HUES64 (cell line): ENCODE measurements around the gene ZNF624.

Experiments used
- H3K27ac ChIP-seq: 2 replicates; pipeline ENCODE4 v1.7.0; 2013; ENCODE audit warnings: low read depth, low read length, inconsistent platforms
- H3K27me3 ChIP-seq: 2 replicates; pipeline ENCODE4 v1.6.1; 2013; ENCODE audit warnings: mild to moderate bottlenecking, low read length; ENCODE audit not compliant: insufficient read depth
- H3K36me3 ChIP-seq: 2 replicates; pipeline ENCODE4 v1.6.1; 2013; ENCODE audit warnings: mild to moderate bottlenecking, low read length; ENCODE audit not compliant: insufficient read depth
- H3K4me1 ChIP-seq: 2 replicates; pipeline ENCODE4 v1.6.1; 2013; ENCODE audit warnings: mild to moderate bottlenecking, low read length, moderate library complexity; ENCODE audit not compliant: insufficient read depth
- H3K4me3 ChIP-seq: 2 replicates; pipeline ENCODE4 v1.5.1; 2013; ENCODE audit warnings: mild to moderate bottlenecking, low read length, moderate library complexity
- H3K9ac ChIP-seq: 2 replicates; pipeline ENCODE4 v1.6.1; 2013; ENCODE audit warnings: mild to moderate bottlenecking, low read depth, low read length
- H3K9me3 ChIP-seq: 2 replicates; pipeline ENCODE4 v1.6.1; 2013; ENCODE audit warnings: low read depth, low read length; ENCODE audit not compliant: insufficient read depth
- WGBS: fragments of 150-250, 120-280 bp; methylation state at CpG from one replicate; pipeline ENCODE4 v1.1.7; 2013; ENCODE audit warnings: missing lambda C conversion rate; 5-methylcytosine and 5-hydroxymethylcytosine counted together

Gene ZNF624

DNA sequence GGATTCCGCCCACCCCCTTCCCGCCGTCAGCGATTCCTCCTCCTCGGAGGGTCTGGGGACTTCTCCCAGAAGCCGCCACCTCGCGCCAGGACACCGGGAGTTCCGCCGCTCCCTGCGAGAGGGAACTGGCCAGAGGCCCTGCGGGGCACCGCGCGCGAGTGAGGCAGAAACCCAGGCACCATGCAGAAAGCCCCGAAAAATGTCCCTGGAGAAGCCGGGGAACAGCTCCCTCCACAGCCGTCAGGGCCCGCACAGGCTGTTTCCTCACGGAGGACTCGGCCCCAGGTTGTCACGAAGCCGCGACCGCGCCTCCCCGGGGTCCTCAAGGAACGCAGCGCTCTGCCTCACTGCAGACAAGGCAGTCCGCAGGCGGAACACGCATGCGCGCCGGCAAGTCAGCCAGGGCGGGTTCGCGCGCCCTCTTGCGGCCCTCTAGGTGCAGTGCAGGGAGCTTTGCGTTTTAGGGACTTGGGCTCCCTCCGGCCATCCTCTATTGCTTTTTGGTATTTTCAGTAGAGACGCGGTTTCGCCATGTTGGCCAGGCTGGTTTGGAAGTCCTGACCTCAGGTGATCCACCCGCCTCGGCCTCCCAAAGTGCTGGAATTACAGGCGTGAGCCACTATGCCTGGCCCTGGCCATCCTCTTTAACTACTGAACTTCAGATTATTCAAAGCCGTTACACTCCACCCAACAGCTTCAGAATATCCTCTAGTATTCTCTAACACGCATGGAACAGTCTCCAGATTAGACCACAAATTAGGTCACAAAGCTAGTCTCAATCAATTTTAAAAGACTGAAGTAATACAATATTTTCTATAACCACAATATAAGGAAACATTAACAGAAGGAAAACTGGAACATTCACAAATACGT lies 64.3 kb downstream of the ZNF624 start:
- no peaks in the 10 kb centered on the region for H3K36me3 ChIP-seq
- 8% methylated on average over 53 of the region's 53 CpGs for WGBS

DNA sequence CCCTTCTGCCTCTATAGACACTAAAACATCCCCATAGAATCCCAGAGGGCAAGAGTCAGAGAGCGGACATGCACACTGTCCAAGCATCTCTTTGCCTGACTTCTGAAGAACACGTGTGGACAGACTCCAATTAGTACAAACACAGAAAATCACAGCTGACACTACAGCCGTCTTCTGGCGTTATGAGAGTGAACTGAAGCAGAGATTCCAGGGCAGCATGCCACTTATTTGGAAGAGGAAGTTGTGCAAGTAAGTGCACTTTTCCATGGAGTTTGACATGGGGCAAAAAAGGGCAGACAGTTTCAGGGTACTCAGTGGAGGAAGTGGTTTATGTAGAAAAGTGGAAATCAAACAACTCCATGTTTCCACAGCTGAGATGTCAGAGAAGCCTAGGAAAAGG lies 67.9 kb downstream of the ZNF624 start:
- no peaks in the 10 kb centered on the region for H3K36me3 ChIP-seq

More for the DNA sequence above, 64.3 kb downstream of the ZNF624 start:
- peak overlapping the region; percentile 78 for H3K9ac ChIP-seq
- H3K9me3 ChIP-seq, result peaks cover 6% of the 10 kb centered on the region; the same call in 1 of the 2 replicates
- H3K4me3 ChIP-seq, result peak overlapping the region; percentile 82
- no peak overlapping the region for H3K27ac ChIP-seq
- no peaks in the 10 kb centered on the region for H3K4me1 ChIP-seq
- peaks cover 30% of the 10 kb centered on the region for H3K27me3 ChIP-seq

DNA sequence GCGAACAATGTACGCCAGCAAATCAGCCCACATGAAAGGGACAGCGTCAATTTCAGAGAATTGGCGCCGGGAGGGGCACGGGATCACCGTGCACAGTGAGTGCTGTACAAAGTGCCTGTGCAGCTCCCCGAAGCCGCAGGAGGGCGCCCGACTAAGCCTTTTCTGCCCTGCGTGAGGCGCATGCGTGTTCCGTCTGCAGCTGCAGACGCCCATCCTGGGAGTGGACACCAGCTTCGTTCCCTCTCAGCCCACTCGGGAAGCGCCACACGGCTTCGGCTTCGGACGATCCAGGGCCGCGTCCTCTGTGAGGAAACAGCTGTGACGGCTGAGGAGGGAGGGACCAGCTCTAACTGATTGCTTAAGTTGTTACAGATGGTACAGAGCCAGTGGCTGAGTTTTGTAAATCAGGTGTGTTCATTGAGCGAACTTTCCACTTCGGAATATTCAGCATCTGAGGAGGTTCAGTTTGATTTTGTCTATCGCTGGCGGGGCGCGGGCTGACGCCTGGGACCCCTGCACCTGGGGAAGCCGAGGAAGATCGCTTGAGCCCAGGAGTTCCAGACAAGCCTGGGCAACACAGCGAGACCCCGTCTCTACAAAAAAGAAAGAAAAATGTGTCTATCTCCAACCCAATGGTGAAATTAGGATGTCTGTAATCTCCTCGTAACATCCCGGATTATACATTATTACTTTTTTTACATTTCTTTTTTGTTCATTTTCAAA lies 69.2 kb downstream of the ZNF624 start:
- H3K27me3 ChIP-seq, result peaks cover 30% of the 10 kb centered on the region
- no peak overlapping the region for H3K27ac ChIP-seq
- no peaks in the 10 kb centered on the region for H3K36me3 ChIP-seq
- H3K9me3 ChIP-seq, result no peaks in the 10 kb centered on the region
- H3K4me1 ChIP-seq, result no peaks in the 10 kb centered on the region
- 56% methylated on average over 37 of the region's 39 CpGs for WGBS
- peak overlapping the region; percentile 42 for H3K4me3 ChIP-seq
- H3K9ac ChIP-seq, result no peak overlapping the region

More for the DNA sequence above, 67.9 kb downstream of the ZNF624 start:
- H3K4me1 ChIP-seq, result no peaks in the 10 kb centered on the region
- peaks cover 30% of the 10 kb centered on the region for H3K27me3 ChIP-seq
- whole genome bisulfite sequencing, result 91% methylated on average over 4 of the region's 4 CpGs
- H3K4me3 ChIP-seq, result no peak overlapping the region
- no peak overlapping the region for H3K9ac ChIP-seq
- H3K27ac ChIP-seq, result no peak overlapping the region
- peaks cover 6% of the 10 kb centered on the region; the same call in 1 of the 2 replicates for H3K9me3 ChIP-seq

DNA sequence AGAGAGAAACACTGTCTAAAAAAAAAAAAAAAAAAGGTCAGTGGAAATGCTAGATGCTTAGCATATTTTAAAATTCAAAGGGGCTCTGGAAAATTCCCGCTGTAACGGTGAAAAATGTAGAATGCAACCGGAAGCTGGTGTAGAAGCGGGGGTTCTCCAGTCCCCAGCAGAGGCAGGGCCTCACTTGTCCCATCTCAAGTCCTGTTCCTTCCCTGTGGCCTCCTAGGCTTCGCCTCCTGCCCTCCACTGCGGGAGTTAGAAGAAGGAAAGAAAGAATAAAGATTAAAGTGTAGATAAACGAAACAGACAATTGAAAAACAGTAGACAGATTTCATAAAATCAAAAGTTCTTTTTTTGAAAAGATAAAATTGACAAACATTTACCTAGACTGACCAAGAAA lies 69.9 kb downstream of the ZNF624 start:
- WGBS, result 89% methylated on average over 5 of the region's 7 CpGs
- H3K27ac ChIP-seq, result no peak overlapping the region
- peaks cover 26% of the 10 kb centered on the region for H3K27me3 ChIP-seq
- H3K9ac ChIP-seq, result no peak overlapping the region
- no peaks in the 10 kb centered on the region for H3K36me3 ChIP-seq
- peak overlapping the region; percentile 42; the same call in 1 of the 2 replicates for H3K4me3 ChIP-seq
- H3K9me3 ChIP-seq, result no peaks in the 10 kb centered on the region
- no peaks in the 10 kb centered on the region for H3K4me1 ChIP-seq

DNA sequence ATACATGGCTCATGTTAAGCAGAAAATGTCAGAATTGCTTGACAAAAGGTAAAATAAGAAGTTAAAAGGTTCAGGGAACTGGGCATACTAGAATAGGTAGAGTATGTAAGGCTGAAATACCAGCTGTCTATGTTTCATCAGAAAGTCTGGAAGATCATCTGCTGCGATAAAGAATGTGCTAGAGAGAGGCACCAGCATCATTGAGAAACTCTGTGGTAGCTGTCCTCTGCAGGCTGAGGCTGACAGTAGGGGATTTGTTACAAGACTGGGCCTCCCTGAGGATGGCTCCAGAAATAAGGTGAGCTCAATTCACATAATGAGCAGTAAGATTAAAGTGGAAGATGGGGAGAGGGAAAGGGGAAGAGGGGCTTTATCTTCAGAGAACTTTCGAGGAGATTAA lies 80.2 kb downstream of the ZNF624 start:
- H3K36me3 ChIP-seq, result no peaks in the 10 kb centered on the region
- no peaks in the 10 kb centered on the region for H3K4me1 ChIP-seq
- no peaks in the 10 kb centered on the region for H3K9me3 ChIP-seq
- peaks cover 25% of the 10 kb centered on the region for H3K27me3 ChIP-seq
- H3K9ac ChIP-seq, result no peak overlapping the region
- WGBS, result 80% methylated on average over 2 of the region's 2 CpGs
- no peak overlapping the region for H3K4me3 ChIP-seq
- no peak overlapping the region for H3K27ac ChIP-seq
